HPDE6-E6E7 (cell line): ENCODE measurements around the gene PSORS1C2.
"Not testable (repeated sequence)": the region's sequence is repeated elsewhere in the genome, so short reads cannot be mapped to it uniquely, and the experiment has no call there.

ENCODE experiments used
- DNase-seq: peaks from one replicate; pipeline ENCODE4 v3.0.0; 2011; ENCODE audit warnings: missing footprints; ENCODE audit errors: extremely low spot score

The PSORS1C2 gene

DNA sequence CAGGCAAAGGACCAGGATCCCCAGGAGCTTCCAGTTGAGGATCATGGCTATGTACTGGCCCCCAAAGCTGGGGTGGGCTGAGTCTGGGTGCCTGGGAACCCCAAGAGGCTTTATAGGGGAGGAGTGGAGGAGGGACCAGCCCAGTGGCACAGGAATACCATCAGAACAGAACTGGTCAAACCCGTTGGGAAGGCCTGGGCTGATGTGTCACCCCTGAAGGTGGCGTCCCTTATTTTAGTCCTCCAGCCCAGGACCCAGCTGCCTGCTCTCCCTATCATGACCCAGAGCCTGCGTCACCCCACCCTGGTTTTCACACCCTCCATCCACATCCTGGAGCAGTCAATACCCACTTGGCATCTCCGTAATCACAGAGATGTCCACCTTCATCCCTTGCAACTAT is at the start of gene PSORS1C2:
Gene PSORS1C2 (minus strand): TSS at position 85 of the 400 bp plus-strand sequence. CDS start 40 bp downstream, at position 45.
- DNase-seq = peak; percentile 36

DNA sequence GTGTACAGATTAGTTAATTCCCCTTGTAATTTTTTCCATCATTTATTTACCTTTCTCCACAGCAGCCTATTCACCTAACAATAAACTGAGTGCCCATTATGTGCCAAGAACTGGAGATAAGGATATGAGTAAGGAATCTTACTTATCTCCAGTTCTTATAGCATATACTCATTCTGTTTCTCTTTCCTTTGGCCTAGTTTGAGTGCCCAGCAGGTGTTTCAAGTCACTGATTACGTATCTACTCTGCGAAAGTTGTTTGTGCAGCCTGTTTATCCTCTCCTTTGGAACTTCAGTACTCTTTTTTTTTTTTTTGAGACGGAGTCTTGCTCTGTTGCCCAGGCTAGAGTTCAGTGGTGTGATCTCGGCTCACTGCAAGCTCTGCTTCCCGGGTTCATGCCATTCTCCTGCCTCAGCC is 48.9 kb upstream of the PSORS1C2 start:
- no peak for DNase-seq

DNA sequence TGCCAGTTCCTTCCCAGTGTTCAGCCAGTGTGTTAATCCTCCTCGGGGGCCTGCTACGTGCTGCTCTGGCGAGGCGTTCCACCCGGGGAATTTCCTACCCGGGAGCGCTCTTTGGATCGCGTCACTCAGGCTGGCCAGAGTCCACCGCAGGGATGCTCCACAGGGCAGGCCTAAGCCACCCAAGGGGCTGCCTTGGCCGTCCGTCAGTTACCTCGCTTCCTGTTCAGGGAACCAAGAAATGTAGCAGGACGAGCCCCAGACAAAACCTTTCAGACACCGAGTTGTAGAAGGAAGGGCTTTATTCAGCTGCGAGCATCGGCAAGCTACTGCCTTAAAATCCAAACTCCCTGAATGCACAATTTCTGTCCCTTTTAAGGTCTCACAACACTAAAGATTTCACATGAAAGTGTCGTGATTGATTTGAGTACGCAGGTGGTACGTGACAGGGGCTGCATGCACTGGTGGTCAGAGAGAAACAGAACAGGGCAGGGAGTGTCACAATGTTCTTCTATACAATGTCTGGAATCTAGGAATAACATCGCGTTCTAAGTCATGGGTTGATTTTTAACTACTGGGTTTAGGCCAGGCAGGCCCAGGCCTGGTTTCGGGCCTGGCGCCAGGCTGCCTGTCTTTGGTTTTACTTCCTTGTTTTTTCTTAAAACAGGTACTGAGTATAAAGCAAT is 47.3 kb upstream of the PSORS1C2 start:
- DNase-seq = no peak

DNA sequence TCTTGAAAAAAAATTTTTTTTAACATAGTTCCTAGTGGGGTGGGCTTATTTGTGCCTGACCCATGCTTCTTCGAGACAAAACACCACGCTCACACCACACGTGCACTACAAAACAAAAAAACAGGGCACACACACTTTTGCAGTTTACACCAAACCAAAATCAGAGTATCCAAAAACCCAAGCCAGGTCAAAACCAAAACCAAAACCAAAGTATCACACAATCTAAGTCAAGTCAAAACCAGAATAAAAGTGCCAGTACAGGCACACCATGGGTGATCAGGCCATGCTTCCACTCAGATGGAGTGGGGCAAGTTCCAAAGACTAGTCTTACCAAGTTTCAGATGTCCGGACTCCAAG is 46.8 kb upstream of the PSORS1C2 start:
- DNase-seq = not testable (repeated sequence)

DNA sequence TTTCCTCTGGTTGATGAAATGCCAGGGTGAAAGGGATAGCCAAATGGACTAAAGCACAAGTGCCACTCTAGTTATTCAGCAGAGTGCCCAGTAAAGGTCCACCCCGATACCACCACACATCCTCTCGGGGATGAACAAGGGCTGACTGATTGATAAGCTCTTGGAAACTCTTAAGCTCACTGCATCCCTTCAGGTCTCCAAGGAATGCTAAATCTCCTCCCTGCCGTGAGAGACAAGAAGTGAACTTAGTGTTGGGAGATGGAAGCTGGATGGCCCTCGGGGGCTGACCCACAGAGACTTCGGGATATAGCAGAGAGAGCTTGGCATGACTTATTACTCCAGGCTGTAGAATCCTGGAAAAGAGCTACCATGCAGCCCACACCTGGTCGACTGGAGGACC is 45.0 kb upstream of the PSORS1C2 start:
- DNase-seq = not testable (repeated sequence)

DNA sequence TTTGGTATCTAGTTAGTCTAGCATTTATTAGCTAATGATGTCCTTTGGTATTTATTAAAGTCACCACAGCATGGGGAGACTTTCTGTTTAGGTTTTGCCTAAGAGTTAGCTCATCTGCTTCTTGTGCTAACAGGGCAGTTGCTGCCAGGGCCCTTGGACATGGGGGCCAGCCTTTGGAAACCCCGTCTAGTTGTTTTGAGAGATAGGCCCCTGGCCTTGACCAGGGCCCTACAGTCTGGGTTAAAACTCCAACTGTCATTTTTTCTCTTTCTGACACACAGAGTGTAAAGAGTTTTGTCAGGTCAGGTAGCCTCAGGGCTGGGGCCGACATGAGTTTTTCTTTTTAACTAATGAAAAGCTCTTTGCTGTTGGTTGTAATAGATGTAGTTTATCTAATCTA is 44.4 kb upstream of the PSORS1C2 start:
- not testable (repeated sequence) for DNase-seq

DNA sequence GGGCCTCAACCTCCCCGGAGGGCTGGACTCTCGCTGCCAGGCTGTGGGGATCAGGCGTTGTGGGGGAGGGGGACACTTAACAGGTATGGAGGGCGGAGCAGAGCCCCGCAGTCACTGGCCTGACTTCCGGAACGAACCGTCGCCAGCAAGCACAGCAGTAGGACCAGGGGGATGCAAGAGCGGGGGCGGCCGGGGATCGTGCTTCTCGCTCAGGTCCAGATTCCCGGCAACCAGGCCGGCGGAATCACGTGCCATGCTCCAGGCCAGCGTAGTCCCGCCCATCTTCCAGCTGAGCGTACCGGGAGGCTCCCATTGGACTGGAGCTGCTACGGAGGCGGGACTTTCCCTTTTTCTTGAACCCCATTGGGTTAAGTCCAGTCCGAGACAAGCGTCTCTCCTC is 41.6 kb upstream of the PSORS1C2 start:
- DNase-seq = no peak

DNA sequence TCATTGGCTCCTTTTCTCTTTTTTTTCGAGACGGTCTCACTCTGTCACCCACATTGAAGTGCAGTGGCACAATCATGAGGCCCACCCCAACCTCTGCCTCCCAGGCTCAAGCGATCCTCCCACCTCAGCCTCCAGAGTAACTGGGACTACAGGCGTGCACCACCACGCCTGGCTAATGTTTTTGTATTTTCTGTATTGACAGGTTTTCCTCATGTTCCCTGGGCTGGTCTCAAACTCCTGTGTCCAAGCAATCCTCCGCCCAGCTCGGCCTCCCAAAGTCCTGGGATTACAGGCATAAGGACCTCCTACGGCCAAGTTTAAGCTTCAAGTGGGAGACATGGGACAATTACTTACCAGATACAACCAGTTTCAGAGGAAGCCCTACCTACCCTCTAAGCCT is 41.0 kb upstream of the PSORS1C2 start:
- DNase-seq = no peak

DNA sequence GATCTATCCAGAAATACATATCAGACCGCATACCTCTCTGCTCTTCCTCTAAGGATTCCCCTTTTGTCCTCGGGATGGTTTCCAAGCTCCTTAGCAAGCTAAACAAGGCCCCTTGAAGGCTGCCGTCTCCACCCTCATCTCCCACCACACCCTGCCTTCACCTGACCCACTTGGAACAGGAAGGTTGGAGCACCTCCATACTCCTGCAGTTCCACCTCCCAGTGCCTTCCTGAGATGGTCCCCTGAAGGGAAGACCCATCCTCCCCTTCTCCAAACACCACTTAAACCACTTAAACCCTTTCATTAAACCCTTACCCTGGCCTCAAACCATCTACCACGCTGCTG is 40.1 kb upstream of the PSORS1C2 start:
- no peak for DNase-seq

DNA sequence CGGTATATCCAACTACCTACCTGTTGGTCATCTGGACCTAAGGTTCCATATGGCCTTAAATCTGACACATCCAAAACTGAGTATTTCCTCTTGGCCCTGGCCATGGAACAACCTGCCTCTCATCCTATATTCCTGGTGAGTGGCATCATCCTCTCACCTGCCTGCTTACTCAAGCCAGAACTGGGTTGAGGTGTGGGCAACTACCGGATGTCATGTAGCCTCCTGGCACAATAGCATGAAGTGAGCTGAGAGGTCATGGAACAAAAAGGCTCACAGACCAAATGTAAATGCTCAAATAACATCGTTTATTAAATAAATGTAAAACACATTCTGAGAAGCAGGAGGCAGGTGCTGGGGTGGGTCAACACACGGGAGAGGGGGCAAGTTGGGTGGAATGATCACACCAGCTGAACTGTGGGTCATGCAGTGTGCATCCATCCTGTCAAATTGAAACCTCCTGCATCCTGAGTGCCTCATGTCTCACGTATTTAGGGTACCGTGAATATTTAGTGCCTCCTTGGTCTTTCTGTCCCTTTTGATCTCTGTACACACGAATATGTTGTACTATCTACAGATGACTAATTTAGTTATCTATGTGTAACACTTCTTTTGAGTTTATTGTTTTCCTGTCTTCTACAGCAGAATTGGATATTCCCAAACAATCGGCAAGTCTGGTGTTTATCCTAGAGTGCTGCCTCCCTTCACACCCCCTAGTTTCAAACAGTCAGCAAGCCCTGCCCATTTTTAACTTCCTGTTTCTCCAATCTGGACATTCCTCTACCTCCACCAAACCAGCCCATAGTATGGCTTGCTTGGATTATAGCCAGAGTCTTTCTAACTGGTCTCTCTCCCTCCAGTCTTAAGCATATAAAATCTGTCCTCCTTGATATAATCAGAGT is 39.5 kb upstream of the PSORS1C2 start:
- DNase-seq = no peak

DNA sequence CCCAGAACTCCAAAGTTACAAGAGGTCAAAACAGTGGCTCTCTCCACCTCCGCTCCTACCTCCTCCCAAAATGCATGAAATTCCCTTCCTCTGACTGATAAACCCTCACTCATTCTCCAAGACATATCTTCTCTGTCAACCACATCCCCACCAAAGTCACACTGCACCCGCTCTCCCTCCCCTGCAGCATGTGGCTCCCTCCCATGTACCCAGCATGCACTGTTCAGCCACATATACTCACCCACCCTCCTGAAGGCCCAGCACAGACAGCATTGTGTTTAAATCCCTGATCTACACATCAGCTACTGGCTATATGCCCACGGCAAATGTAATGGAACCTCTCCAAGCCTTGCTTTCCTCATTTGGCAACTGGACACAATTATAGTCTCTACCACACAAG is 37.1 kb upstream of the PSORS1C2 start:
- no peak for DNase-seq

DNA sequence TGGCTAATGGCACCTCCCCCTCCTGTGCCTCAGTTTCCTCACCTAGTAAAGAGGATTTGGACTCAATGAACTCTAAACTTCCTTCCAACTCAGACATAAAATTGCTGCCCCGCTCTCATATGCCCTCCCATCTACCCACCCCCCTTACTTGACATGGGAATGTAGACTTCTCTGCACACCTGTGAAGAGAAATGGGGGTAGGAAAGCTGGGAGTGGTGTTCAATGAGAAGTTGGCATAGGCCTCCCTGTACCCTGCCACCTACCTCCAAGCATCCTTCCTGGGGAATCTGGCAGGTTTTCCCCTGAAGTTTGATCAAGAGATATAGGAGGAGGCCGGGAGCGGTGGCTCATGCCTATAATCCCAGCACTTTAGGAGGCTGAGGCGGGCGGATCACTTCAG is 35.5 kb upstream of the PSORS1C2 start:
- no peak for DNase-seq

DNA sequence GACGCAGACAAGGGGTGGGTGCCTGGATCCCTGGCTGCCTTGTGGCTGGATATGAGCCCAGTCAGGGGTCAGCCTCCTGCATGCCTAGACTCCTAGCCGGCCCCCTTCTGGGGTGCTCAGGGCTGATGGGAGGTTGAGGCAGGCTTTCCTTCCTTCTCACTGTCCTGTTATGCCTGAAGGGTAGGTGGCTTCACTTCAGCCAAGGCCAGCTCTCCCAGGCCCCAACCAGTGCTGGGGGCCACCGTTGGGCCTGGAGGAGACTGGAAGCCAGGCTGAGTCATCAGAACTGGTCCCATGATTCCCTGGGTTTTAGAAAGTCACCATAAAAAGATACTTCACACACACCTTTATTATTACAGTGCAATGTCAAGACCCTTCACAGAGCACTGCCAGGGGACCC is 34.5 kb upstream of the PSORS1C2 start:
- no peak for DNase-seq

DNA sequence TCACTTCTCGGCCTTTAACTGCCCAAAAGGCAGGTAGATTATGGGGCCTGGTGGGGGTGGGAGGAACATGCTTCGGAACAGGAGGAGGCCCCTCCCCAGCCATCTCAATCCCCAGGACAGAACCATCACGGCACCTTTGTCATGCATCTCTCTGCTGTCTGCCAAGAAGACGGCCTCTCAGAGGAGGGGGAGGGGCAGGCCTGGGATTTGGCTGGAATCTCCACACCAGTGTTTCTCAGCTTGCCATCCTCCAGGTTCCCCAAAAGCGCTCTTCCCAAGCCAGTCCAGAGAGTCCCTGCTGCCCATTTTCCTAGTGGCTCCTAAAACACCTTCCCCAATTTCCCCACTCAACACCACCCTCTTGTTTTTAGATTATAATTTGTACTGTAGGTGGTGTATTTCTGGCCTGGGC is 34.1 kb upstream of the PSORS1C2 start:
- DNase-seq = no peak

DNA sequence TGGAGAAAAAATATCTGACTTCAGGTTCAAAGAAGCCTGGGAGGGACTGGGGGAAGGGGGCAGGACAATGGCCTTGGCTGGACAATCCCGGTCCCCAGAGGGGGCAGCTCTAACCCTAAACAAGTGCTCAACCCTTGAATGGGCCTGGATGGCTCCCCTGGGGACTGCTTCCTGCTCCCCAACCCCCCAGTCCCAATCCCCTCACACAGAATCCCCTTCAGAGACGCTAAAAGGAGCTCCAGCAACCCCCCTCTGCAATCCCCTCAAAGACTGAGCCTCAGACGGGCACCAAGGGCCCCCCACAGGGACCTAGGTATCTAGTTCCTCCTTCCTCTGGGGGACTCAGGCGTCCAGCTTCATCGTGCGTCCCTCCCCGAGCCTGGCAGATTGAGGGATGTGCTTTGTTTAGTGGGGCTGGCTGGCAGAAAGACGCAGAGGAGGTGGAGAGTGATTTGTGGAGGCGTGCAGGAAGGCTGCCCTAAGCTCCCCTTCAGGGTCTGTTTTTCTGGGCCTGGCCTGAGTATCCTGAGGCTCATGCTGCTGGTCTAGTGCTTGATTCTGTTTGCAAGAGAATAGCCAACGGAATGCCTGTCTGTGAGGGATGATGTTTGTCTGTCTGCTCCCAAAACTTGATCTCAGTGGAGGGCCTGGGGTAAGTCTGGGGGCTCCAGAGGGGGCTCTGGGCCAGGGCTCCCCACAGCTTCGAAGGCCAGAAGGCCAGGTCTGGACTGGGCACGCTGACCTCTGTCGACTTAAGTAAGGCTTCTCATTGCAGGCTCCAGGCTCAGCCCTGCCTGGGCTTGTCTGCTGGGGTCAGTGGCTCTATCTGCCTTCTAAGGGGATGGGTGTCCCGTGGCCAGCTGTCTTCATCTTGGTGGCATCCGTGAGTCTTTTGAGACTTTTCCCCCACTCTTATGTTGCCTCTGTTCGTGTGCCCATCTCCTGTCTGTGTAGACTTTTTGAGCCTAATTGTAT is 33.4 kb upstream of the PSORS1C2 start:
- DNase-seq = no peak

DNA sequence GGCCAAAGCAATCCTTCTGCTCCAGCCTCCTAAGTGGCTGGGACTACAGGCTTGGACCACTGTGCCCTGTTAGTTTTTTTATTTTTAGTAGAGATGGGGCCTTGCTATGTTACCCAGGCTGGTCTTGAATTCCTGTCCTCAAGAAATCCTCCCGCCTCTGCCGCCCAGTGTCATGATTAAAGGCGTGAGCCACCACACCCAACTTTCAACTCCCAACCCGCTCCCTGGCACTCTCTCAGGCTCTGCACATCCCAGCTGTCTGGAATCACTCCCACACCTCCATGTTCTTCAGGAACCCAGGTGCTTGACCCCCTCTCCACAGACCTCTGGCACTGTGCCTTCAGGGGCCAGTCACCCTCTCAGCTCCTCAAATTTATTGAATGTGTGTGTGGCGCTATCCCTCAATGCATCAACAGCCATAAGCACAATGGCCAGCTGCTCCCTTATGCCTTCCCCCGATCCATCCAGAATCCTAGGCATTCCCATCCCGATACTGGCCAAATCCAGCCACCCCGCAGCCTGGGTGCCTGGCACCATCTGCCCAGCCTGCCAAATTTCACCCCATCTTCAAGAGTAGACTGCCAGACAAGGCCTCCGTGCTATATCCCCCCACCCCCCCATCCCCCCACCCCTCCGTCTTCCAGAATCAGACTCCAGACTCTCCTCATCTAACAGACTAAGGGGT is 32.3 kb upstream of the PSORS1C2 start:
- no peak for DNase-seq

DNA sequence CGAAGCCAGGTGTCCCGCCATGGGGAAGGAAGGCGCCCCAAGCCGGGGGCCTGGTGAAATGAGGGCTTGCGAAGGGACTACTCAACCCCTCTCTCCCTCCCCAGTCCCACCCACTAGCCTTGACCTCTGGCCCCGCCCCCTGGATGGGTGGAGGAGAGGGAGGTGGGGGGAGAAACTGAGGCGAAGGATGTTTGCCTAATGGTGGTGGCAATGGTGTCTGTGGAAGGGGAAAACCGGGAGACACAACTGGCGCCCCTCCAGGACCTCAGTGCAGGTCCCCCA is 31.7 kb upstream of the PSORS1C2 start, which contains the start of gene POU5F1:
Gene POU5F1 (minus strand): TSS at position 83 of the 282 bp plus-strand sequence. CDS start 62 bp downstream, at position 21.
- DNase-seq = no peak

DNA sequence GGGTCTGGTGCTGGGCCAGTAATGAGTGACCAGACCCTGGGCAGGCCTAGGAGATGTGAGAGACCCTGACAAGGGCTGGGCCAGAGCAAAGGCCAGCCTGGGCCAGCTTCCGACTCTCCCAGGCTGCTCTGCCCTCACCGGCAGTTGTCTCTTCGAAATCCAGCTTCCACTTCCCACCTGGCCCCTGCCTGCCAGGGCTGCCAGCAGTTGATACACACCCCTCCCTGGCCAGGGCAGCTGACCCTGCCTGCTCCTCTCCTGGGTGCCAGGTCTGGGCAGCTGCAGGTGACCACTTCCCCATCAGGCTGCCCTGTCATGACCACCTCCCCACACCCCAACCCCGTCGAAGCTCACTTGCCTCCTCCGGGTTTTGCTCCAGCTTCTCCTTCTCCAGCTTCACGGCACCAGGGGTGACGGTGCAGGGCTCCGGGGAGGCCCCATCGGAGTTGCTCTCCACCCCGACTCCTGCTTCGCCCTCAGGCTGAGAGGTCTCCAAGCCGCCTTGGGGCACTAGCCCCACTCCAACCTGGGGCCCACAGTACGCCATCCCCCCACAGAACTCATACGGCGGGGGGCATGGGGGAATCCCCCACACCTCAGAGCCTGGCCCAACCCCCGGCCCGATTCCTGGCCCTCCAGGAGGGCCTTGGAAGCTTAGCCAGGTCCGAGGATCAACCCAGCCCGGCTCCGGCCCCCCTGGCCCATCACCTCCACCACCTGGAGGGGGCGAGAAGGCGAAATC is 31.2 kb upstream of the PSORS1C2 start:
- not testable (repeated sequence) for DNase-seq

DNA sequence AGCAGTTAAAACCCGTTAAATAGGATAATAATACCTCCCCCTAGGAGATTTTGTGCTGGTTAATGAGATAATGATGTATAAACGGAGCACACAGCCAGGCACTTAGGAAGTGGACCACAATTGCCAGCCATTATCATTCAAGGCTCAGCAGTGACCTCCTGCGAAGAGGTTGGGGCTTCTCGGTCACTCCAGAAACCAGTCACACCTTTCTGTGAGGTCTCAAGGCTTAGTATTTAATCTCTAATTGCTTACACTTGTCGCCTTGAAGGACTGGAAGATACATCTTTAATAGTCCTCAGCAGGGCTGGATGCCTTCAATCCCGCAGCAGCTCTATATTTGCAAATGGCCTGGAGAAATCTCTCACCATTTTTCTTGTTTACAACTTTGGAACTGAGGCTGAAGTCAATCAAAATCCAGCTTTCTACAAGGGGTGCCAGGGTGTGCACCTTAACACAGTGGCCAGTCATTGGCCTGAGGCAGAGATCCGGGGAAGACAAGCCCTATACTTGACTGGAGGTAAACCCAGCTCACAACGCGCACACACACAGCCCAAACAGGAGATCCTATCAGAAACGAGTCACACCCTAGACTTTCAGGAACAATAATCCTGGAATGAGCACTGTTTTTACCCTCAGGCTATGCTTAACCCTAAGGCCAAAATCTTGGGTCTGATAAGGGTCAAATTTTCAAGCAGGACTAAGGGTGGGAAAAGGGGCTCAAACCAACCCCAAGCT is 30.4 kb upstream of the PSORS1C2 start:
- DNase-seq = no peak

DNA sequence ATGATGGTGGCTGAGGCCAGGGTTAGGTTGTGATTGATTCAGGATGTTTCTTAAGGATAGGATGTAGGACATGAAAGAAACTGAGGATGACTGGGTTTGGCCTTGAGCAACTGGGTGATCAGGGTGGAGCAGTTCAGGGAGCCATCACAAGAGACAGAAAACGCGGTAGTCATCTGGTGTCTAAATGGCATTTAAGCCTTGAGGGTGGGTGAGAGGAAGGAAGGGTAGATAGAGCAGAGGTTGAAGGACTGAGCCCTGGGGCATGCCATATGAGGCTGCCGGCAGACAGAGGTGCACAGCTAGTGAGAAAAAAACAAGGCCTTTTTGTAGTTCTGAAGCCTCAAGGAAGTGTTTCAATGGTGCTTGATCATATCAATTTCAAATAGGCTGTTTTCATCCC is 29.7 kb upstream of the PSORS1C2 start:
- DNase-seq = no peak
